Loucy (cell line): ENCODE results near the gene DDX24.

Experiments
- H2AFZ ChIP-seq: fragments of 200-600 bp; sonication (generic); 2 replicates; pipeline ENCODE4 v1.6.0; 2016; ENCODE audit warnings: antibody characterized with exemption, mild to moderate bottlenecking, low read length, moderate library complexity
- H3F3A ChIP-seq: fragments of 200-600 bp; 2 replicates; pipeline ENCODE4 v1.6.0; 2016; ENCODE audit warnings: antibody characterized with exemption, low read depth, mild to moderate bottlenecking
- H3K27me3 ChIP-seq: fragments of 200-600 bp; sonication (generic); 2 replicates; pipeline ENCODE4 v1.6.1; 2014; ENCODE audit warnings: low read length, mild to moderate bottlenecking; ENCODE audit not compliant: insufficient read depth, poor library complexity, severe bottlenecking
- H3K36me3 ChIP-seq: fragments of 200-600 bp; sonication (generic); 2 replicates; pipeline ENCODE4 v1.6.1; 2016; ENCODE audit warnings: low read length; ENCODE audit not compliant: insufficient read depth
- H3K4me1 ChIP-seq: fragments of 200-600 bp; sonication (generic); 2 replicates; pipeline ENCODE4 v1.5.1; 2014; ENCODE audit warnings: low read length, mild to moderate bottlenecking; ENCODE audit not compliant: insufficient read depth, poor library complexity, severe bottlenecking
- H3K4me2 ChIP-seq: fragments of 200-600 bp; sonication (generic); 2 replicates; pipeline ENCODE4 v1.6.0; 2014; ENCODE audit warnings: antibody characterized with exemption, low read length, low read depth, mild to moderate bottlenecking; ENCODE audit not compliant: poor library complexity, severe bottlenecking
- H3K4me3 ChIP-seq: fragments of 200-600 bp; sonication (generic); 2 replicates; pipeline ENCODE4 v1.5.1; 2014; ENCODE audit warnings: low read length, mild to moderate bottlenecking, mixed read lengths; ENCODE audit not compliant: poor library complexity, severe bottlenecking
- H3K79me2 ChIP-seq: fragments of 200-600 bp; sonication (generic); 2 replicates; pipeline ENCODE4 v1.6.1; 2014; ENCODE audit warnings: low read length; ENCODE audit not compliant: insufficient read depth
- H3K9ac ChIP-seq: fragments of 200-600 bp; sonication (generic); 2 replicates; pipeline ENCODE4 v1.6.0; 2014; ENCODE audit warnings: mild to moderate bottlenecking, low read depth, low read length, moderate library complexity; ENCODE audit not compliant: poor library complexity, severe bottlenecking
- H3K9me2 ChIP-seq: fragments of 200-600 bp; sonication (generic); replicated peaks from 2 replicates; pipeline ENCODE4 v1.6.1; 2016; ENCODE audit warnings: low read depth, low read length, mixed read lengths
- H3K9me3 ChIP-seq: fragments of 200-600 bp; sonication (generic); 2 replicates; pipeline ENCODE4 v1.6.1; 2014; ENCODE audit warnings: mild to moderate bottlenecking, antibody characterized with exemption, low read length, low read depth; ENCODE audit not compliant: insufficient read depth
- H4K20me1 ChIP-seq: fragments of 200-600 bp; sonication (generic); 2 replicates; pipeline ENCODE4 v1.6.0; 2014; ENCODE audit warnings: antibody characterized with exemption, low read length, mild to moderate bottlenecking; ENCODE audit not compliant: insufficient read depth, poor library complexity, severe bottlenecking
- CTCF ChIP-seq: fragments of 200-600 bp; sonication (generic); conservative IDR thresholded peaks from 2 replicates; pipeline ENCODE4 v1.5.1; 2014; ENCODE audit warnings: mild to moderate bottlenecking, antibody characterized with exemption, low read length
- EZH2phosphoT487 ChIP-seq: fragments of 200-600 bp; IDR thresholded peaks from 2 replicates; pipeline ENCODE4 v1.6.1; 2018; ENCODE audit warnings: antibody characterized with exemption, mild to moderate bottlenecking, moderate library complexity, borderline replicate concordance

Gene DDX24

GRCh38 chr14:94031161-94031882 lies 49.7 kb downstream of the DDX24 start:
- no peaks in the 10 kb centered on the region for H4K20me1 ChIP-seq
- H3K4me3 ChIP-seq = no peak overlapping the region
- H3F3A ChIP-seq = no peaks in the 10 kb centered on the region
- H2AFZ ChIP-seq = no peak overlapping the region
- no peak overlapping the region for H3K4me2 ChIP-seq
- H3K9ac ChIP-seq = no peak overlapping the region
- no peaks in the 10 kb centered on the region for H3K27me3 ChIP-seq
- no peaks in the 10 kb centered on the region for H3K4me1 ChIP-seq
- TF ChIP-seq EZH2phosphoT487 (no peak), CTCF (no peak)
- no peaks in the 10 kb centered on the region for H3K79me2 ChIP-seq
- H3K36me3 ChIP-seq = no peaks in the 10 kb centered on the region
- H3K9me2 ChIP-seq = no peaks in the 10 kb centered on the region
- H3K9me3 ChIP-seq = no peaks in the 10 kb centered on the region

- TF ChIP-seq EZH2phosphoT487 (no peak), CTCF (no peak)
- H3K79me2 ChIP-seq = no peaks in the 10 kb centered on the region
- H3K4me2 ChIP-seq = no peak overlapping the region
- no peaks in the 10 kb centered on the region for H4K20me1 ChIP-seq
- no peaks in the 10 kb centered on the region for H3K9me2 ChIP-seq
- no peak overlapping the region for H3K4me3 ChIP-seq
- no peaks in the 10 kb centered on the region for H3K4me1 ChIP-seq
- H3K36me3 ChIP-seq = no peaks in the 10 kb centered on the region
- no peaks in the 10 kb centered on the region for H3F3A ChIP-seq
- H3K9ac ChIP-seq = no peak overlapping the region
- H3K9me3 ChIP-seq = no peaks in the 10 kb centered on the region
- H3K27me3 ChIP-seq = no peaks in the 10 kb centered on the region
- no peak overlapping the region for H2AFZ ChIP-seq
These were observed 50.4 kb downstream of the DDX24 start for GRCh38 chr14:94030571-94030970.

- Histone ChIP-seq H3K4me3 (no peak overlapping the region), H3K9me2 (no peaks in the 10 kb centered on the region), H3K79me2 (no peaks in the 10 kb centered on the region), H3K9me3 (no peaks in the 10 kb centered on the region), H3K27me3 (no peaks in the 10 kb centered on the region), H3F3A (no peaks in the 10 kb centered on the region), H4K20me1 (no peaks in the 10 kb centered on the region), H3K4me1 (no peaks in the 10 kb centered on the region), H3K4me2 (no peak overlapping the region), H3K36me3 (no peaks in the 10 kb centered on the region), H3K9ac (no peak overlapping the region), H2AFZ (no peak overlapping the region)
- TF ChIP-seq CTCF (no peak), EZH2phosphoT487 (no peak)
These were observed 51.3 kb downstream of the DDX24 start for GRCh38 chr14:94029671-94030203.
